SK-N-SH (cell line): Measurements from ENCODE around the gene PPARGC1A.

Experiments used
- CTCF ChIP-seq: fragments of 200-600 bp; sonication (generic); IDR thresholded peaks from 2 replicates; pipeline ENCODE4 v1.6.1; 2017; ENCODE audit warnings: antibody characterized with exemption, mild to moderate bottlenecking, moderate library complexity
- EZH2phosphoT487 ChIP-seq: fragments of 200-600 bp; sonication (generic); IDR thresholded peaks from 2 replicates; pipeline ENCODE4 v1.6.1; 2017; ENCODE audit warnings: low read depth, mixed run types, mild to moderate bottlenecking, antibody characterized with exemption, moderate library complexity, borderline replicate concordance
- FOSL2 ChIP-seq: IDR thresholded peaks from 2 replicates; pipeline ENCODE4 v1.4.0; 2012; ENCODE audit warnings: low read depth, mild to moderate bottlenecking, moderate library complexity, borderline replicate concordance
- GATA2 ChIP-seq: sonication (generic); formaldehyde crosslinking; IDR thresholded peaks from 2 replicates; pipeline ENCODE4 v1.5.0; 2020; ENCODE audit warnings: mild to moderate bottlenecking, missing genetic modification reagents
- JUND ChIP-seq: IDR thresholded peaks from 2 replicates; pipeline ENCODE4 v1.4.0; 2012
- NRF1 ChIP-seq: IDR thresholded peaks from 2 replicates; pipeline ENCODE4 v1.6.1; 2012; ENCODE audit warnings: low read depth, mild to moderate bottlenecking, low read length
- POLR2AphosphoS5 ChIP-seq: IDR thresholded peaks from 2 replicates; pipeline ENCODE4 v1.6.1; 2012; ENCODE audit warnings: low read depth, low read length
- YY1 ChIP-seq: IDR thresholded peaks from 2 replicates; pipeline ENCODE4 v1.4.0; 2012; ENCODE audit warnings: low read depth, mild to moderate bottlenecking
- TF ChIP-seq, protein P1 (sequence below): IDR thresholded peaks from 2 replicates; pipeline ENCODE4 v1.6.1; 2012; ENCODE audit warnings: mild to moderate bottlenecking, low read depth, low read length, moderate library complexity

DNA sequence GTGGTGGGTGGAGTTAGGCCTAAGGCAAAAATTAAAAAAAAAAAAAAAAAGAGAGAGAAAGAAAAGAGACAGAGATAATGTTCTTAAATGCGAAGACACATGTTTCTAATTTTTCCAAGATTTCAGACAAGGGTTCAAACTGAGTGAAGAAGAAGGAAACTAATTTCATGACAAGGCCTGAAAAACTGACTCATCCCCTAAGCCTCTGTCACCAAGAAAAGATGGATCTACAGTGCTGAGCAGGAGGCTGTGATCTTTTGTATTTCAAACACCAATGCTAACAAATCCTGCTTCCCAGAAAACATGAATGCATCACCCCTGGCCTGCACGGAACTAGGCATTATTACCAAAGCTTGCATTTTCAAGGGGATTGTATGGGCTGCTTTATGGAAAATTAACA is 75.3 kb downstream of the PPARGC1A start:
- no peak for TF ChIP-seq JUND
- no peak for TF ChIP-seq CTCF
- TF ChIP-seq POLR2AphosphoS5: no peak
- TF ChIP-seq, protein P1, sequence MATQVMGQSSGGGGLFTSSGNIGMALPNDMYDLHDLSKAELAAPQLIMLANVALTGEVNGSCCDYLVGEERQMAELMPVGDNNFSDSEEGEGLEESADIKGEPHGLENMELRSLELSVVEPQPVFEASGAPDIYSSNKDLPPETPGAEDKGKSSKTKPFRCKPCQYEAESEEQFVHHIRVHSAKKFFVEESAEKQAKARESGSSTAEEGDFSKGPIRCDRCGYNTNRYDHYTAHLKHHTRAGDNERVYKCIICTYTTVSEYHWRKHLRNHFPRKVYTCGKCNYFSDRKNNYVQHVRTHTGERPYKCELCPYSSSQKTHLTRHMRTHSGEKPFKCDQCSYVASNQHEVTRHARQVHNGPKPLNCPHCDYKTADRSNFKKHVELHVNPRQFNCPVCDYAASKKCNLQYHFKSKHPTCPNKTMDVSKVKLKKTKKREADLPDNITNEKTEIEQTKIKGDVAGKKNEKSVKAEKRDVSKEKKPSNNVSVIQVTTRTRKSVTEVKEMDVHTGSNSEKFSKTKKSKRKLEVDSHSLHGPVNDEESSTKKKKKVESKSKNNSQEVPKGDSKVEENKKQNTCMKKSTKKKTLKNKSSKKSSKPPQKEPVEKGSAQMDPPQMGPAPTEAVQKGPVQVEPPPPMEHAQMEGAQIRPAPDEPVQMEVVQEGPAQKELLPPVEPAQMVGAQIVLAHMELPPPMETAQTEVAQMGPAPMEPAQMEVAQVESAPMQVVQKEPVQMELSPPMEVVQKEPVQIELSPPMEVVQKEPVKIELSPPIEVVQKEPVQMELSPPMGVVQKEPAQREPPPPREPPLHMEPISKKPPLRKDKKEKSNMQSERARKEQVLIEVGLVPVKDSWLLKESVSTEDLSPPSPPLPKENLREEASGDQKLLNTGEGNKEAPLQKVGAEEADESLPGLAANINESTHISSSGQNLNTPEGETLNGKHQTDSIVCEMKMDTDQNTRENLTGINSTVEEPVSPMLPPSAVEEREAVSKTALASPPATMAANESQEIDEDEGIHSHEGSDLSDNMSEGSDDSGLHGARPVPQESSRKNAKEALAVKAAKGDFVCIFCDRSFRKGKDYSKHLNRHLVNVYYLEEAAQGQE: no peak
- no peak for TF ChIP-seq FOSL2
- TF ChIP-seq NRF1: no peak
- TF ChIP-seq YY1: no peak
- no peak for TF ChIP-seq GATA2 (CRISPR knock-in tag)
- TF ChIP-seq EZH2phosphoT487: no peak
